ENCODE measurements around the gene VGF. TPM values are rescaled to one million over a fixed set of nuclear protein-coding genes. Genes with fewer than 3 reads are reported as not detected.
A peak's percentile ranks its signal among the peaks of the same experiment; 100 is the strongest.

VGF gene
- total RNA-seq, 4 donors from 2014 or later: not detected

GRCh38 chr7:101174322-101174854 lies 9.0 kb upstream of the VGF start:
- intact Hi-C loops (cut with DNase I): no loop called here
- Histone ChIP-seq H3K27ac (no peak overlapping the region), H3K4me3 (no peak overlapping the region), H3K4me1 (peaks cover 24 to 59% (median 26%) of the 10 kb centered on the region in 3 donors), H3K27me3 (peaks cover 28 to 100% (median 72%) of the 10 kb centered on the region in 4 donors), H3K9me3 (no peaks in the 10 kb centered on the region), H3K36me3 (no peaks in the 10 kb centered on the region)
- no peak for TF ChIP-seq POLR2A (IDR thresholded peaks at IDR 0.05)
- TF ChIP-seq CTCF (IDR thresholded peaks at IDR 0.05): no peak
- WGBS, 2 donors: 2 to 20% methylated on average over 5 to 10 of the region's 28 CpGs
- DNase-seq: no peak

- no peak for TF ChIP-seq POLR2A (IDR thresholded peaks at IDR 0.05)
- TF ChIP-seq CTCF (IDR thresholded peaks at IDR 0.05): no peak
- Histone ChIP-seq H3K4me3 (peak overlapping the region in 2 of 4 donors; percentile 18 to 47), H3K27ac (no peak overlapping the region), H3K9me3 (no peaks in the 10 kb centered on the region), H3K4me1 (peaks cover 24 to 58% (median 24%) of the 10 kb centered on the region in 3 donors), H3K27me3 (peaks cover 28 to 100% (median 71%) of the 10 kb centered on the region in 4 donors), H3K36me3 (no peaks in the 10 kb centered on the region)
- no peak for DNase-seq
- intact Hi-C loops (cut with DNase I): no loop called here
- 3 to 8% methylated on average over 16 of the region's 16 CpGs for WGBS, 2 donors
Measured at GRCh38 chr7:101173752-101174244, 8.4 kb upstream of the VGF start.

- no peaks in the 10 kb centered on the region for H3K36me3 ChIP-seq
- no peaks in the 10 kb centered on the region for H3K9me3 ChIP-seq
- intact Hi-C loops (cut with DNase I): no loop called here
- peaks cover 24 to 57% (median 24%) of the 10 kb centered on the region in 3 donors for H3K4me1 ChIP-seq
- DNase-seq: no peak
- TF ChIP-seq POLR2A (IDR thresholded peaks at IDR 0.05) (no peak), CTCF (IDR thresholded peaks at IDR 0.05) (no peak)
- peak overlapping the region in 2 of 4 donors; percentile 18 to 47 for H3K4me3 ChIP-seq
- no peak overlapping the region for H3K27ac ChIP-seq
- H3K27me3 ChIP-seq: peaks cover 28 to 100% (median 74%) of the 10 kb centered on the region in 4 donors
- WGBS, 2 donors: 2 to 6% methylated on average over 33 to 36 of the region's 53 CpGs
Measured at GRCh38 chr7:101172854-101173751, 7.7 kb upstream of the VGF start.

- intact Hi-C loops (cut with DNase I): no loop called here
- H3K36me3 ChIP-seq: no peaks in the 10 kb centered on the region
- H3K4me1 ChIP-seq: peaks cover 24 to 57% (median 24%) of the 10 kb centered on the region in 3 donors
- H3K4me3 ChIP-seq: peak overlapping the region in 1 of 4 donors; percentile 44
- no peak for DNase-seq
- no peak overlapping the region for H3K27ac ChIP-seq
- TF ChIP-seq CTCF (IDR thresholded peaks at IDR 0.05): no peak
- TF ChIP-seq POLR2A (IDR thresholded peaks at IDR 0.05): no peak
- WGBS, 2 donors: 0 to 4% methylated on average over 16 to 17 of the region's 79 CpGs
- H3K9me3 ChIP-seq: no peaks in the 10 kb centered on the region
- peaks cover 28 to 100% (median 75%) of the 10 kb centered on the region in 4 donors for H3K27me3 ChIP-seq
Measured at GRCh38 chr7:101172005-101172853, 6.9 kb upstream of the VGF start.
